IMR-90 (cell line): ENCODE data around the gene SEMA4D. TPM values are rescaled to one million over a fixed set of nuclear protein-coding genes. Genes with fewer than 3 reads are reported as not detected.

Experiments used
- ATAC-seq: fragments of 200-7000 bp; cut with Tn5 transposase; 2 replicates; pipeline ENCODE4 v1.9.1; 2020; ENCODE audit warnings: low read depth, mild to moderate bottlenecking, moderate library complexity
- BruUV-seq: library from RNA; stranded (reverse); fragments of 400-500 nt; replicated peaks from 2 replicates; lab custom pipeline; 2021; lab: Mats Ljungman, UMichigan
- CTCF ChIA-PET: fragments of 300-600 bp; formaldehyde crosslinking; extraction: SDS; loops from one replicate; lab custom pipeline; 2021; ENCODE audit warnings: antibody characterized with exemption; lab: Yijun Ruan, JAX
- POLR2A ChIA-PET: fragments of 300-600 bp; sonication (Branson Sonifier 250); formaldehyde crosslinking; loops from one replicate; lab custom pipeline; 2022; ENCODE audit warnings: antibody characterized with exemption; ENCODE audit not compliant: unreplicated experiment; lab: Charles Lee
- DNase-seq: peaks from one replicate; pipeline ENCODE4 v3.0.0; 2013
- H2AFZ ChIP-seq: replicated peaks from 2 replicates; pipeline ENCODE3; 2013; ENCODE audit warnings: low read length, mild to moderate bottlenecking; ENCODE audit not compliant: poor library complexity
- H2AK5ac ChIP-seq: 2 replicates; pipeline ENCODE4 v1.6.1; 2013; ENCODE audit warnings: low read depth, low read length, inconsistent platforms
- H2AK9ac ChIP-seq: replicated peaks from 2 replicates; pipeline ENCODE3; 2013; ENCODE audit warnings: mild to moderate bottlenecking, low read depth, low read length, moderate library complexity; ENCODE audit not compliant: poor library complexity
- H2BK120ac ChIP-seq: 2 replicates; pipeline ENCODE4 v1.6.1; 2013; ENCODE audit warnings: low read depth, low read length, inconsistent platforms
- H2BK15ac ChIP-seq: 3 replicates; pipeline ENCODE4 v1.6.1; 2013; ENCODE audit warnings: low read depth, low read length, inconsistent platforms
- H2BK20ac ChIP-seq: 2 replicates; pipeline ENCODE4 v1.6.1; 2013; ENCODE audit warnings: low read depth, mild to moderate bottlenecking, inconsistent platforms, low read length, moderate library complexity
- H2BK5ac ChIP-seq: 2 replicates; pipeline ENCODE4 v1.6.1; 2013; ENCODE audit warnings: mild to moderate bottlenecking, low read depth, low read length, inconsistent platforms; ENCODE audit not compliant: poor library complexity, severe bottlenecking
- H3K14ac ChIP-seq: replicated peaks from 2 replicates; pipeline ENCODE4 v1.6.1; 2013; ENCODE audit warnings: low read depth, low read length, inconsistent platforms
- H3K18ac ChIP-seq: 2 replicates; pipeline ENCODE4 v1.6.1; 2013; ENCODE audit warnings: low read depth, low read length, control low read depth
- H3K23ac ChIP-seq: 2 replicates; pipeline ENCODE4 v1.6.1; 2013; ENCODE audit warnings: low read depth, low read length, inconsistent platforms
- H3K27ac ChIP-seq: 2 replicates; pipeline ENCODE4 v1.5.1; 2013; ENCODE audit warnings: mild to moderate bottlenecking, control low read depth, low read length; ENCODE audit not compliant: insufficient read depth
- H3K27me3 ChIP-seq: 2 replicates; pipeline ENCODE4 v1.6.1; 2013; ENCODE audit warnings: low read length; ENCODE audit not compliant: control insufficient read depth, insufficient read depth
- H3K36me3 ChIP-seq: 2 replicates; pipeline ENCODE4 v1.6.1; 2013; ENCODE audit warnings: low read length, mixed read lengths; ENCODE audit not compliant: control insufficient read depth, insufficient read depth
- H3K4ac ChIP-seq: 2 replicates; pipeline ENCODE4 v1.6.1; 2013; ENCODE audit warnings: low read depth, low read length, inconsistent platforms
- H3K4me1 ChIP-seq: 2 replicates; pipeline ENCODE4 v1.6.1; 2013; ENCODE audit warnings: low read length, mixed read lengths; ENCODE audit not compliant: control insufficient read depth, insufficient read depth
- H3K4me2 ChIP-seq: 2 replicates; pipeline ENCODE4 v1.6.1; 2013; ENCODE audit warnings: low read depth, mild to moderate bottlenecking, control low read depth, low read length, moderate library complexity
- H3K4me3 ChIP-seq: 2 replicates; pipeline ENCODE4 v1.5.1; 2013; ENCODE audit warnings: low read depth, mild to moderate bottlenecking, control low read depth, low read length, moderate library complexity; ENCODE audit not compliant: insufficient read depth
- H3K56ac ChIP-seq: 2 replicates; pipeline ENCODE4 v1.6.1; 2013; ENCODE audit warnings: low read length, inconsistent platforms; ENCODE audit not compliant: insufficient read depth; ENCODE audit errors: extremely low read depth
- H3K79me1 ChIP-seq, 2 experiments: 2 replicates each; pipeline ENCODE4 v1.6.1; 2013; ENCODE audit warnings: low read length in 2 of 2, inconsistent platforms in 1 of 2, low read depth in 1 of 2
- H3K9ac ChIP-seq: 2 replicates; pipeline ENCODE4 v1.6.1; 2013; ENCODE audit warnings: low read depth, low read length, control low read depth
- H3K9me1 ChIP-seq: 2 replicates; pipeline ENCODE4 v1.6.1; 2013; ENCODE audit warnings: low read length, inconsistent platforms; ENCODE audit not compliant: insufficient read depth
- H3K9me3 ChIP-seq: 2 replicates; pipeline ENCODE4 v1.6.1; 2013; ENCODE audit warnings: low read length; ENCODE audit not compliant: control insufficient read depth, insufficient read depth
- H4K20me1 ChIP-seq: 2 replicates; pipeline ENCODE4 v1.6.1; 2013; ENCODE audit warnings: low read length, inconsistent platforms; ENCODE audit not compliant: insufficient read depth
- H4K5ac ChIP-seq: 2 replicates; pipeline ENCODE4 v1.6.1; 2013; ENCODE audit warnings: mild to moderate bottlenecking, low read depth, low read length, control low read depth
- H4K8ac ChIP-seq, 2 experiments: 2 replicates each; pipeline ENCODE4 v1.6.1; 2013; ENCODE audit warnings: low read depth in 2 of 2, low read length in 2 of 2, control low read depth in 1 of 2, inconsistent platforms in 1 of 2
- H4K91ac ChIP-seq: 2 replicates; pipeline ENCODE4 v1.6.1; 2013; ENCODE audit warnings: low read depth, low read length, inconsistent platforms; ENCODE audit not compliant: insufficient read depth
- BHLHE40 ChIP-seq: fragments of 150-350 bp; IDR thresholded peaks from 2 replicates; pipeline ENCODE4 v1.6.1; 2016; ENCODE audit warnings: mild to moderate bottlenecking, low read depth, low read length
- CEBPB ChIP-seq: IDR thresholded peaks from 2 replicates; pipeline ENCODE4 v1.6.1; 2012; ENCODE audit warnings: low read depth, low read length, improper control_type of control experiment
- MAFK ChIP-seq: IDR thresholded peaks from 2 replicates; pipeline ENCODE4 v1.6.1; 2012; ENCODE audit warnings: low read depth, low read length, improper control_type of control experiment
- MAZ ChIP-seq: IDR thresholded peaks from 2 replicates; pipeline ENCODE4 v1.6.1; 2012; ENCODE audit warnings: low read depth, mild to moderate bottlenecking, low read length, improper control_type of control experiment, moderate library complexity, borderline replicate concordance
- MXI1 ChIP-seq: IDR thresholded peaks from 2 replicates; pipeline ENCODE4 v1.6.1; 2012; ENCODE audit warnings: low read depth, mild to moderate bottlenecking, low read length, moderate library complexity, borderline replicate concordance
- NFE2L2 ChIP-seq: fragments of 150-350 bp; IDR thresholded peaks from 2 replicates; pipeline ENCODE4 v1.6.1; 2016; ENCODE audit warnings: low read depth, mild to moderate bottlenecking, low read length
- POLR2A ChIP-seq: IDR thresholded peaks from 2 replicates; pipeline ENCODE4 v1.6.1; 2012; ENCODE audit warnings: mild to moderate bottlenecking, low read depth, low read length
- RAD21 ChIP-seq: IDR thresholded peaks from 2 replicates; pipeline ENCODE4 v1.6.1; 2012; ENCODE audit warnings: low read length, improper control_type of control experiment
- RCOR1 ChIP-seq: IDR thresholded peaks from 2 replicates; pipeline ENCODE4 v1.6.1; 2012; ENCODE audit warnings: mild to moderate bottlenecking, low read length, improper control_type of control experiment; ENCODE audit not compliant: insufficient replicate concordance
- RFX5 ChIP-seq: IDR thresholded peaks from 2 replicates; pipeline ENCODE4 v1.8.0; 2012; ENCODE audit warnings: low read depth, mild to moderate bottlenecking, low read length, moderate library complexity
- SMC3 ChIP-seq: fragments of 150-350 bp; IDR thresholded peaks from 2 replicates; pipeline ENCODE4 v1.6.1; 2016; ENCODE audit warnings: low read depth, mild to moderate bottlenecking, antibody characterized with exemption, low read length, moderate library complexity
- WGBS, 2 experiments: methylation state at CpG; one replicate each; pipeline versions ENCODE4 v1.1.5 to v1.1.7; 2013; ENCODE audit warnings: missing lambda C conversion rate in 2 of 2; ENCODE audit not compliant: insufficient read length in 1 of 2; ENCODE audit errors: extremely low coverage in 2 of 2; 5-methylcytosine and 5-hydroxymethylcytosine counted together
- dilution Hi-C: fragments of 300-500 bp; cut with HindIII; formaldehyde crosslinking; loops from one replicate; pipeline ENCODE4 v1.14.3; 2018; ENCODE audit warnings: low sequenced_read_pairs; ENCODE audit not compliant: unreplicated experiment
- in situ Hi-C: fragments of 300-500 bp; cut with MboI; formaldehyde crosslinking; loops from 3 replicates; pipeline ENCODE4 v1.14.3; 2019; ENCODE audit warnings: low sequenced_read_pairs, inconsistent platforms, mixed read lengths
- intact Hi-C: fragments of 100-400 bp; cut with micrococcal nuclease; formaldehyde crosslinking; loops from 2 replicates; pipeline ENCODE4 v1.10.0; 2022
- polyA plus RNA-seq, 3 experiments: library from polyadenylated mRNA; depleted of rRNA; stranded (reverse); fragments of >200 nt; gene quantifications; 2 replicates each; pipeline ENCODE4 v1.2.3, GENCODE V29; 2012; ENCODE audit warnings: low replicate concordance in 1 of 3
- total RNA-seq: library from RNA; depleted of rRNA; stranded (reverse); fragments of >200 nt; gene quantifications from 2 replicates; pipeline ENCODE4 v1.2.3, GENCODE V29; 2012
- TF ChIP-seq, protein P1 (sequence below): fragments of 150-350 bp; IDR thresholded peaks from 2 replicates; pipeline ENCODE4 v1.6.1; 2016; ENCODE audit warnings: low read depth, mild to moderate bottlenecking, low read length, moderate library complexity, borderline replicate concordance
- TF ChIP-seq, protein P2 (sequence below): conservative IDR thresholded peaks from 2 replicates; pipeline ENCODE4 v1.5.1; 2012; ENCODE audit warnings: mild to moderate bottlenecking, low read depth, low read length, improper control_type of control experiment
- TF ChIP-seq, protein P3 (sequence below): fragments of 150-350 bp; IDR thresholded peaks from 2 replicates; pipeline ENCODE4 v1.6.1; 2017; ENCODE audit warnings: mild to moderate bottlenecking, antibody characterized with exemption, low read length, low read depth

SEMA4D gene
- total and polyA plus RNA-seq, 2 of the 4 experiments (the other 2 are of a cell fraction): 0.90 to 1.5 TPM

- in situ Hi-C loops (no loop called here), intact Hi-C loops (no loop called here), dilution Hi-C loops (no loop called here)
- H3K56ac ChIP-seq: no peak overlapping the region
- no peak overlapping the region for H2BK5ac ChIP-seq
- CTCF ChIA-PET: interaction anchor here (1.0 kb wide), 1 partner anchor 55 kb away, joined by 4 read pairs; no protein-coding TSS in a partner anchor
- no peak overlapping the region for H3K4ac ChIP-seq
- no peak overlapping the region for H2BK20ac ChIP-seq
- no peak overlapping the region for H4K5ac ChIP-seq
- TF ChIP-seq, protein P1, sequence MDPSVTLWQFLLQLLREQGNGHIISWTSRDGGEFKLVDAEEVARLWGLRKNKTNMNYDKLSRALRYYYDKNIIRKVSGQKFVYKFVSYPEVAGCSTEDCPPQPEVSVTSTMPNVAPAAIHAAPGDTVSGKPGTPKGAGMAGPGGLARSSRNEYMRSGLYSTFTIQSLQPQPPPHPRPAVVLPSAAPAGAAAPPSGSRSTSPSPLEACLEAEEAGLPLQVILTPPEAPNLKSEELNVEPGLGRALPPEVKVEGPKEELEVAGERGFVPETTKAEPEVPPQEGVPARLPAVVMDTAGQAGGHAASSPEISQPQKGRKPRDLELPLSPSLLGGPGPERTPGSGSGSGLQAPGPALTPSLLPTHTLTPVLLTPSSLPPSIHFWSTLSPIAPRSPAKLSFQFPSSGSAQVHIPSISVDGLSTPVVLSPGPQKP: no peak
- TF ChIP-seq BHLHE40: no peak
- no peak for TF ChIP-seq RCOR1
- TF ChIP-seq, protein P2, sequence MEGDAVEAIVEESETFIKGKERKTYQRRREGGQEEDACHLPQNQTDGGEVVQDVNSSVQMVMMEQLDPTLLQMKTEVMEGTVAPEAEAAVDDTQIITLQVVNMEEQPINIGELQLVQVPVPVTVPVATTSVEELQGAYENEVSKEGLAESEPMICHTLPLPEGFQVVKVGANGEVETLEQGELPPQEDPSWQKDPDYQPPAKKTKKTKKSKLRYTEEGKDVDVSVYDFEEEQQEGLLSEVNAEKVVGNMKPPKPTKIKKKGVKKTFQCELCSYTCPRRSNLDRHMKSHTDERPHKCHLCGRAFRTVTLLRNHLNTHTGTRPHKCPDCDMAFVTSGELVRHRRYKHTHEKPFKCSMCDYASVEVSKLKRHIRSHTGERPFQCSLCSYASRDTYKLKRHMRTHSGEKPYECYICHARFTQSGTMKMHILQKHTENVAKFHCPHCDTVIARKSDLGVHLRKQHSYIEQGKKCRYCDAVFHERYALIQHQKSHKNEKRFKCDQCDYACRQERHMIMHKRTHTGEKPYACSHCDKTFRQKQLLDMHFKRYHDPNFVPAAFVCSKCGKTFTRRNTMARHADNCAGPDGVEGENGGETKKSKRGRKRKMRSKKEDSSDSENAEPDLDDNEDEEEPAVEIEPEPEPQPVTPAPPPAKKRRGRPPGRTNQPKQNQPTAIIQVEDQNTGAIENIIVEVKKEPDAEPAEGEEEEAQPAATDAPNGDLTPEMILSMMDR: no peak
- no peak for TF ChIP-seq SMC3
- no peak for TF ChIP-seq RFX5
- no peak for TF ChIP-seq NFE2L2
- no peak for TF ChIP-seq MAFK
- no peak for TF ChIP-seq POLR2A
- TF ChIP-seq, protein P3, sequence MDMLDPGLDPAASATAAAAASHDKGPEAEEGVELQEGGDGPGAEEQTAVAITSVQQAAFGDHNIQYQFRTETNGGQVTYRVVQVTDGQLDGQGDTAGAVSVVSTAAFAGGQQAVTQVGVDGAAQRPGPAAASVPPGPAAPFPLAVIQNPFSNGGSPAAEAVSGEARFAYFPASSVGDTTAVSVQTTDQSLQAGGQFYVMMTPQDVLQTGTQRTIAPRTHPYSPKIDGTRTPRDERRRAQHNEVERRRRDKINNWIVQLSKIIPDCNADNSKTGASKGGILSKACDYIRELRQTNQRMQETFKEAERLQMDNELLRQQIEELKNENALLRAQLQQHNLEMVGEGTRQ: no peak
- TF ChIP-seq MAZ: no peak
- no peak for TF ChIP-seq RAD21
- TF ChIP-seq MXI1: no peak
- no peak for TF ChIP-seq CEBPB
- no peak overlapping the region for H4K91ac ChIP-seq
- H2AFZ ChIP-seq: no peak overlapping the region
- 100% methylated on average over 1 of the region's 6 CpGs; no CpG with 5 or more reads in 1 of the 2 experiments for WGBS, 2 experiments
- DNase-seq (no peak), ATAC-seq (no peak)
- H3K23ac ChIP-seq: no peak overlapping the region
- no peaks in the 10 kb centered on the region for H3K36me3 ChIP-seq
- no peak overlapping the region for H3K18ac ChIP-seq
- no peak overlapping the region for H3K14ac ChIP-seq
- H3K27ac ChIP-seq: no peak overlapping the region
- BruUV-seq: no TSS peak
- H4K20me1 ChIP-seq: no peaks in the 10 kb centered on the region
- no peak overlapping the region for H2AK5ac ChIP-seq
- no peak overlapping the region for H3K9ac ChIP-seq
- H3K9me1 ChIP-seq: peaks cover 6% of the 10 kb centered on the region
- H3K27me3 ChIP-seq: no peaks in the 10 kb centered on the region
- H3K79me1 ChIP-seq: no peaks in the 10 kb centered on the region
- peaks cover 3% of the 10 kb centered on the region for H3K4me1 ChIP-seq
- no peak overlapping the region for H2BK15ac ChIP-seq
- POLR2A ChIA-PET: no interaction called here
- no peak overlapping the region for H4K8ac ChIP-seq
- H3K9me3 ChIP-seq: no peaks in the 10 kb centered on the region
- H2BK120ac ChIP-seq: no peak overlapping the region
- H2AK9ac ChIP-seq: no peak overlapping the region
- no peak overlapping the region for H3K4me3 ChIP-seq
- no peak overlapping the region for H3K4me2 ChIP-seq
Measured at GRCh38 chr9:89431930-89432725, 65.8 kb downstream of the SEMA4D start.
